Neural progenitor cell (in vitro differentiated cells): ENCODE measurements around the gene HDLBP. TPM values are rescaled to one million over a fixed set of nuclear protein-coding genes. Genes with fewer than 3 reads are reported as not detected.

Experiments used
- DNase-seq: peaks from one replicate; pipeline ENCODE4 v3.0.0-alpha.2; 2016; ENCODE audit warnings: low spot score
- H2AFZ ChIP-seq: fragments of 200-600 bp; sonication (generic); replicated peaks from 2 replicates; pipeline ENCODE4 v1.6.1; 2016; ENCODE audit warnings: antibody characterized with exemption
- H3F3A ChIP-seq: fragments of 200-600 bp; sonication (generic); 2 replicates; pipeline ENCODE4 v1.6.1; 2016; ENCODE audit warnings: antibody characterized with exemption, low read depth
- H3K27ac ChIP-seq: fragments of 200-600 bp; sonication (generic); 2 replicates; pipeline ENCODE4 v1.5.1; 2016; ENCODE audit warnings: mild to moderate bottlenecking
- H3K27me3 ChIP-seq: fragments of 200-600 bp; sonication (generic); 2 replicates; pipeline ENCODE4 v1.6.1; 2016; ENCODE audit warnings: mild to moderate bottlenecking, moderate library complexity
- H3K36me3 ChIP-seq: fragments of 200-600 bp; sonication (generic); 2 replicates; pipeline ENCODE4 v1.5.1; 2016
- H3K4me1 ChIP-seq: fragments of 200-600 bp; sonication (generic); 2 replicates; pipeline ENCODE4 v1.6.1; 2016; ENCODE audit warnings: mixed run types
- H3K4me2 ChIP-seq: fragments of 200-600 bp; sonication (generic); 2 replicates; pipeline ENCODE4 v1.6.1; 2016
- H3K4me3 ChIP-seq: fragments of 200-600 bp; sonication (generic); 2 replicates; pipeline ENCODE4 v1.5.1; 2016
- H3K79me2 ChIP-seq: fragments of 200-600 bp; sonication (generic); 2 replicates; pipeline ENCODE4 v1.6.1; 2016; ENCODE audit warnings: low read depth
- H3K9ac ChIP-seq: fragments of 200-600 bp; sonication (generic); 2 replicates; pipeline ENCODE4 v1.6.1; 2016
- H3K9me3 ChIP-seq: fragments of 200-600 bp; sonication (generic); 2 replicates; pipeline ENCODE4 v1.5.1; 2016; ENCODE audit warnings: low read depth
- H4K20me1 ChIP-seq: fragments of 200-600 bp; sonication (generic); 2 replicates; pipeline ENCODE4 v1.6.1; 2016; ENCODE audit warnings: low read depth
- H3K27ac Mint-ChIP-seq: 3 replicates; pipeline ENCODE4 v1.8.0; 2021; ENCODE audit warnings: mixed read lengths
- H3K27me3 Mint-ChIP-seq: 2 replicates; pipeline ENCODE4 v1.8.0; 2022; ENCODE audit warnings: low read depth, mild to moderate bottlenecking, inconsistent platforms, moderate library complexity, mixed read lengths; ENCODE audit not compliant: insufficient read depth
- H3K36me3 Mint-ChIP-seq: 3 replicates; pipeline ENCODE4 v1.8.0; 2021; ENCODE audit warnings: mixed read lengths
- H3K4me1 Mint-ChIP-seq: 3 replicates; pipeline ENCODE4 v1.8.0; 2021; ENCODE audit warnings: mixed read lengths
- H3K4me3 Mint-ChIP-seq: 3 replicates; pipeline ENCODE4 v1.8.0; 2021; ENCODE audit warnings: mild to moderate bottlenecking, moderate library complexity, mixed read lengths
- H3K9me3 Mint-ChIP-seq: 3 replicates; pipeline ENCODE4 v1.8.0; 2020; ENCODE audit warnings: mixed read lengths
- CTCF ChIP-seq: fragments of 200-600 bp; sonication (generic); IDR thresholded peaks from 2 replicates; pipeline ENCODE4 v1.5.1; 2017; ENCODE audit warnings: antibody characterized with exemption, mild to moderate bottlenecking
- EZH2 ChIP-seq: fragments of 200-600 bp; sonication (generic); IDR thresholded peaks from 2 replicates; pipeline ENCODE4 v1.6.1; 2017; ENCODE audit warnings: antibody characterized with exemption, mild to moderate bottlenecking, moderate library complexity
- EZH2phosphoT487 ChIP-seq: fragments of 200-600 bp; sonication (generic); IDR thresholded peaks from 2 replicates; pipeline ENCODE4 v1.6.1; 2017; ENCODE audit warnings: antibody characterized with exemption
- total RNA-seq: library from RNA; depleted of rRNA; stranded (reverse); fragments of >200 nt; gene quantifications from 2 replicates; pipeline ENCODE4 v1.2.3, GENCODE V29; 2015; ENCODE audit warnings: low replicate concordance

HDLBP gene
- total RNA-seq, 1 donor from 2014 or later = 251 TPM

GRCh38 chr2:241225545-241225944 lies 89.9 kb downstream of the HDLBP start:
- Mint-ChIP-seq H3K36me3 (peaks cover 18% of the 10 kb centered on the region), H3K27me3 (peaks cover 10% of the 10 kb centered on the region), H3K4me1 (peaks cover 30% of the 10 kb centered on the region), H3K27ac (no peak overlapping the region), H3K9me3 (no peaks in the 10 kb centered on the region), H3K4me3 (no peak overlapping the region)
- Histone ChIP-seq H3K4me2 (no peak overlapping the region), H3K9me3 (no peaks in the 10 kb centered on the region), H3F3A (peaks cover 11% of the 10 kb centered on the region), H3K36me3 (no peaks in the 10 kb centered on the region), H3K4me1 (peaks cover 10% of the 10 kb centered on the region), H2AFZ (no peak overlapping the region), H3K4me3 (no peak overlapping the region), H3K27ac (no peak overlapping the region), H3K79me2 (peaks cover under 1% of the 10 kb centered on the region), H4K20me1 (peaks cover 4% of the 10 kb centered on the region), H3K27me3 (no peaks in the 10 kb centered on the region), H3K9ac (no peak overlapping the region)
- no peak for DNase-seq
- TF ChIP-seq CTCF (no peak), EZH2phosphoT487 (no peak), EZH2 (no peak)

DNA sequence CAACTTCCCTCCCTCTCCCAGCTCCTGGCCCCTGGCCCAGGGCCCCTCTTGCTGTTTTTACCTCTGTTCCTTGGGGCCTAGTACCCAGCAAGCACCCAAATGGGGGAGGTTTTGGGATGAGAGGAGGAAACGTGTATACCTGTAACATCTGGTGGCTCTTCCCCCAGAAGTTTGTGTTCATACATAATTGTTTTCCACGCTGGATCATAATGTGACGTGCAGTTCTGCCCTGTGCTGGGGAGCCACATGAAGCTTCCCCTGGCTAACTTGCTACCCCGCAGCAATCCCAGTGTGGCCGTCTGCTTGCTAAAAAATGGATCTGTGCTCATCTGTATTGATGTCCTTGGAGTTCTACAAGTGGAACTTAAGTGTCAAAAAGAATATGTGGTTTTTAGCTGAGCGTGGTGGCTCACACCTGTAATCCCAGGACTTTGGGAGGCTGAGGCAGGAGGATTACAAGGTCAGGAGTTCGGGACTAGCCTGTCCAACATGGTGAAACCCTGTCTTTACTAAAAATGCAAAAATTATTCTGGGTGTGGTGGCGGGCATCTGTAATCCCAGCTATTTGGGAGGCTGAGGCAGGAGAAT lies 90.5 kb downstream of the HDLBP start:
- H3K9ac ChIP-seq = no peak overlapping the region
- H3K4me3 ChIP-seq = no peak overlapping the region
- no peak overlapping the region for H2AFZ ChIP-seq
- H3K27ac Mint-ChIP-seq = peak overlapping the region; percentile 50
- H4K20me1 ChIP-seq = peaks cover 4% of the 10 kb centered on the region
- H3K4me1 ChIP-seq = peaks cover 10% of the 10 kb centered on the region
- no peak overlapping the region for H3K4me2 ChIP-seq
- TF ChIP-seq EZH2phosphoT487 (no peak), CTCF (no peak), EZH2 (no peak)
- H3K27ac ChIP-seq = no peak overlapping the region
- H3K36me3 Mint-ChIP-seq = peaks cover 16% of the 10 kb centered on the region
- H3F3A ChIP-seq = peaks cover 11% of the 10 kb centered on the region
- H3K9me3 ChIP-seq = no peaks in the 10 kb centered on the region
- H3K9me3 Mint-ChIP-seq = no peaks in the 10 kb centered on the region
- H3K4me3 Mint-ChIP-seq = peak overlapping the region; percentile 33
- peaks cover 30% of the 10 kb centered on the region for H3K4me1 Mint-ChIP-seq
- DNase-seq = no peak
- peaks cover 1% of the 10 kb centered on the region for H3K27me3 ChIP-seq
- H3K27me3 Mint-ChIP-seq = peaks cover 10% of the 10 kb centered on the region
- H3K79me2 ChIP-seq = peaks cover 5% of the 10 kb centered on the region
- H3K36me3 ChIP-seq = no peaks in the 10 kb centered on the region

- H3K4me3 Mint-ChIP-seq = peak overlapping the region; percentile 33
Observed at GRCh38 chr2:241224018-241224850, 91.2 kb downstream of the HDLBP start.

More at GRCh38 chr2:241224018-241224850, 91.2 kb downstream of the HDLBP start:
- Histone ChIP-seq H3K4me1 (peaks cover 11% of the 10 kb centered on the region), H3F3A (peaks cover 13% of the 10 kb centered on the region), H3K9ac (no peak overlapping the region), H3K79me2 (peaks cover 5% of the 10 kb centered on the region), H3K9me3 (no peaks in the 10 kb centered on the region), H3K27ac (no peak overlapping the region), H4K20me1 (peaks cover 4% of the 10 kb centered on the region), H3K27me3 (peaks cover 8% of the 10 kb centered on the region), H3K4me3 (no peak overlapping the region), H2AFZ (no peak overlapping the region), H3K36me3 (no peaks in the 10 kb centered on the region), H3K4me2 (no peak overlapping the region)
- no peaks in the 10 kb centered on the region for H3K9me3 Mint-ChIP-seq
- DNase-seq = peak; percentile 64
- no peak for TF ChIP-seq EZH2phosphoT487
- peak; percentile 16 for TF ChIP-seq CTCF
- TF ChIP-seq EZH2 = no peak
- H3K27me3 Mint-ChIP-seq = peaks cover 10% of the 10 kb centered on the region
- H3K4me1 Mint-ChIP-seq = peaks cover 32% of the 10 kb centered on the region
- H3K27ac Mint-ChIP-seq = peak overlapping the region; percentile 50
- peaks cover 15% of the 10 kb centered on the region for H3K36me3 Mint-ChIP-seq
